Neural progenitor cell (in vitro differentiated cells): ENCODE data around the gene NPHP4.

Experiments used
- CTCF ChIP-seq: fragments of 200-600 bp; sonication (generic); IDR thresholded peaks from 2 replicates; pipeline ENCODE4 v1.5.1; 2017; ENCODE audit warnings: antibody characterized with exemption, mild to moderate bottlenecking
- EZH2 ChIP-seq: fragments of 200-600 bp; sonication (generic); IDR thresholded peaks from 2 replicates; pipeline ENCODE4 v1.6.1; 2017; ENCODE audit warnings: antibody characterized with exemption, mild to moderate bottlenecking, moderate library complexity
- EZH2phosphoT487 ChIP-seq: fragments of 200-600 bp; sonication (generic); IDR thresholded peaks from 2 replicates; pipeline ENCODE4 v1.6.1; 2017; ENCODE audit warnings: antibody characterized with exemption

GRCh38 chr1:5813480-5813879 is 178.7 kb downstream of the NPHP4 start:
- no peak for TF ChIP-seq CTCF
- TF ChIP-seq EZH2phosphoT487 = no peak
- TF ChIP-seq EZH2 = no peak
